Keratinocyte (primary cell): ENCODE data around the gene NT5DC1. TPM values are rescaled to one million over a fixed set of nuclear protein-coding genes. Genes with fewer than 3 reads are reported as not detected.

Experiments
- DNase-seq: peaks from one replicate; pipeline ENCODE4 v3.0.0-alpha.2; 2011; ENCODE audit warnings: low read depth, missing footprints, low spot score
- FAIRE-seq: peaks from 2 replicates; lab custom pipeline; 2011; peaks lifted over from hg19 to GRCh38; lab: Jason Lieb, UNC
- H2AFZ ChIP-seq: 2 replicates; pipeline ENCODE4 v1.6.0; 2012; ENCODE audit warnings: low read length, control low read depth, inconsistent platforms; ENCODE audit not compliant: control insufficient read depth
- H3K27ac ChIP-seq: 2 replicates; pipeline ENCODE4 v1.5.1; 2011; ENCODE audit warnings: low read length; ENCODE audit not compliant: control insufficient read depth, insufficient read depth
- H3K27me3 ChIP-seq: 3 replicates; pipeline ENCODE4 v1.6.0; 2011; ENCODE audit warnings: low read length; ENCODE audit not compliant: control insufficient read depth, insufficient read depth; ENCODE audit errors: extremely low read depth
- H3K36me3 ChIP-seq, 2 experiments: 2 replicates in 1 of 2; 3 replicates in 1 of 2; pipeline ENCODE4 v1.5.1; 2011; ENCODE audit warnings: low read length in 2 of 2, mild to moderate bottlenecking in 1 of 2; ENCODE audit not compliant: control insufficient read depth in 2 of 2, insufficient read depth in 2 of 2; ENCODE audit errors: extremely low read depth in 1 of 2
- H3K4me1 ChIP-seq: 3 replicates; pipeline ENCODE4 v1.5.1; 2011; ENCODE audit warnings: low read length; ENCODE audit not compliant: control insufficient read depth, insufficient read depth; ENCODE audit errors: extremely low read depth
- H3K4me2 ChIP-seq: 3 replicates; pipeline ENCODE4 v1.6.0; 2011; ENCODE audit warnings: low read depth, low read length; ENCODE audit not compliant: control insufficient read depth, insufficient read depth; ENCODE audit errors: extremely low read depth
- H3K4me3 ChIP-seq, 3 experiments: fragments of 200-600 bp in 1 of 3; sonication (generic) in 1 of 3; 2 replicates in 2 of 3; 3 replicates in 1 of 3; pipeline ENCODE4 v1.5.1; 2011 to 2016; ENCODE audit warnings: low read length in 3 of 3, mild to moderate bottlenecking in 3 of 3, control low read depth in 2 of 3, inconsistent platforms in 1 of 3, low read depth in 1 of 3, mixed read lengths in 1 of 3, mixed run types in 1 of 3, moderate library complexity in 1 of 3; ENCODE audit not compliant: control insufficient read depth in 2 of 3, insufficient read depth in 2 of 3; ENCODE audit errors: extremely low read depth in 1 of 3
- H3K79me2 ChIP-seq: 2 replicates; pipeline ENCODE4 v1.6.0; 2012; ENCODE audit warnings: low read length; ENCODE audit not compliant: control insufficient read depth, insufficient read depth
- H3K9ac ChIP-seq: 3 replicates; pipeline ENCODE4 v1.6.0; 2011; ENCODE audit warnings: low read length; ENCODE audit not compliant: control insufficient read depth, insufficient read depth; ENCODE audit errors: extremely low read depth
- H3K9me1 ChIP-seq: 3 replicates; pipeline ENCODE4 v1.6.0; 2011; ENCODE audit warnings: low read length; ENCODE audit not compliant: control insufficient read depth, insufficient read depth; ENCODE audit errors: extremely low read depth
- H3K9me3 ChIP-seq: 2 replicates; pipeline ENCODE4 v1.5.1; 2012; ENCODE audit warnings: low read depth, low read length; ENCODE audit not compliant: control insufficient read depth
- H4K20me1 ChIP-seq: 3 replicates; pipeline ENCODE4 v1.6.0; 2011; ENCODE audit warnings: low read length; ENCODE audit not compliant: control insufficient read depth, insufficient read depth; ENCODE audit errors: extremely low read depth
- EZH2 ChIP-seq: IDR thresholded peaks from one replicate; pipeline ENCODE4 v1.6.1; 2012; ENCODE audit warnings: inconsistent platforms, mild to moderate bottlenecking, low read length, moderate library complexity
- dilution Hi-C: fragments of 300-500 bp; cut with MboI; formaldehyde crosslinking; loops from one replicate; pipeline ENCODE4 v1.7.0; 2020; ENCODE audit warnings: low sequenced_read_pairs; ENCODE audit not compliant: extremely low pct_ligation_motif_present
- polyA plus RNA-seq, 5 experiments: library from polyadenylated mRNA; depleted of rRNA in 3 of 5; stranded (reverse) in 3 of 5; stranded (forward) in 1 of 5; unstranded in 1 of 5; fragments of >200 nt; gene quantifications; 1 replicate in 1 of 5; 2 replicates in 3 of 5; 3 replicates in 1 of 5; pipeline versions ENCODE4 v1.2.1 to v1.2.3, GENCODE V29; 2011 to 2012; ENCODE audit warnings: missing spikeins in 2 of 5, low read depth in 1 of 5, low replicate concordance in 1 of 5
- TF ChIP-seq, protein P1 (sequence below), 3 experiments: IDR thresholded peaks in 1 of 3; conservative IDR thresholded peaks in 1 of 3; optimal IDR thresholded peaks in 1 of 3; 2 replicates in 2 of 3; 3 replicates in 1 of 3; pipeline versions ENCODE3 to v1.5.1; 2011; ENCODE audit warnings: low read length in 3 of 3, mild to moderate bottlenecking in 3 of 3, moderate library complexity in 2 of 3, control low read depth in 1 of 3, inconsistent platforms in 1 of 3; ENCODE audit not compliant: insufficient read depth in 2 of 3; ENCODE audit errors: extremely low read depth in 1 of 3

NT5DC1 gene
- polyA plus RNA-seq, 1 donor (not counting 4 experiments of a cell fraction or from before 2014, with no cell fraction given), result 31.2 TPM

DNA sequence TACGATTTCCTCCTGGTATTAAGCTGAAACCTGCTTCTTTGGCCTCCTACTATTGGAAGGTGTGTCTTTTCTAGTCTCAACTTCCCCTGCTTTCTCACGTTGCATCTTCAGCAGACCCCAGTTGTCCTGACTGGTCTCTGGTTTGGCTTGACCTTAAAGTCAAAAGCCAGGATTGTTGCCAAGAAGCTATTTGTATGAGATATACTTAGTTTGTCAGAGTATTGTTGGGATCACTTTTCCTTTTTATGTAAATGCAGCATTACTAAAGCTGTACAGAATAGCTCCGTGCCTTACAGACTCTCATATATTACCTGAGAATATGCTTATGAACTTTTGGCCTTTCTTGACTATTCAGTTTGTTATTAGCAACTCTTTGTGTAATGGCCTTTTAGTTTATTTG lies 92.1 kb downstream of the NT5DC1 start:
- H3K4me1 ChIP-seq, result no peaks in the 10 kb centered on the region
- H3K36me3 ChIP-seq, result peaks cover 0 to 2% of the 10 kb centered on the region in 2 experiments
- no peak overlapping the region for H3K4me3 ChIP-seq
- no peaks in the 10 kb centered on the region for H3K9me1 ChIP-seq
- no peaks in the 10 kb centered on the region for H3K27me3 ChIP-seq
- H2AFZ ChIP-seq, result no peak overlapping the region
- H3K9me3 ChIP-seq, result no peaks in the 10 kb centered on the region
- TF ChIP-seq, protein P1, sequence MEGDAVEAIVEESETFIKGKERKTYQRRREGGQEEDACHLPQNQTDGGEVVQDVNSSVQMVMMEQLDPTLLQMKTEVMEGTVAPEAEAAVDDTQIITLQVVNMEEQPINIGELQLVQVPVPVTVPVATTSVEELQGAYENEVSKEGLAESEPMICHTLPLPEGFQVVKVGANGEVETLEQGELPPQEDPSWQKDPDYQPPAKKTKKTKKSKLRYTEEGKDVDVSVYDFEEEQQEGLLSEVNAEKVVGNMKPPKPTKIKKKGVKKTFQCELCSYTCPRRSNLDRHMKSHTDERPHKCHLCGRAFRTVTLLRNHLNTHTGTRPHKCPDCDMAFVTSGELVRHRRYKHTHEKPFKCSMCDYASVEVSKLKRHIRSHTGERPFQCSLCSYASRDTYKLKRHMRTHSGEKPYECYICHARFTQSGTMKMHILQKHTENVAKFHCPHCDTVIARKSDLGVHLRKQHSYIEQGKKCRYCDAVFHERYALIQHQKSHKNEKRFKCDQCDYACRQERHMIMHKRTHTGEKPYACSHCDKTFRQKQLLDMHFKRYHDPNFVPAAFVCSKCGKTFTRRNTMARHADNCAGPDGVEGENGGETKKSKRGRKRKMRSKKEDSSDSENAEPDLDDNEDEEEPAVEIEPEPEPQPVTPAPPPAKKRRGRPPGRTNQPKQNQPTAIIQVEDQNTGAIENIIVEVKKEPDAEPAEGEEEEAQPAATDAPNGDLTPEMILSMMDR (optimal IDR thresholded peaks at IDR 0.05 in 1 of 3, IDR thresholded peaks at IDR 0.05 in 1 of 3, conservative IDR thresholded peaks at IDR 0.05 in 1 of 3; ENCODE audit: extremely low read depth in 1 of 3, insufficient read depth in 2 of 3, low read length in 3 of 3), result no peak
- no peak for TF ChIP-seq EZH2
- H3K9ac ChIP-seq, result no peak overlapping the region
- no peak overlapping the region for H3K27ac ChIP-seq
- no peak for FAIRE-seq
- dilution Hi-C loops, result no loop called here
- no peak overlapping the region for H3K4me2 ChIP-seq
- H3K79me2 ChIP-seq, result no peaks in the 10 kb centered on the region
- DNase-seq, result no peak
- H4K20me1 ChIP-seq, result no peaks in the 10 kb centered on the region

DNA sequence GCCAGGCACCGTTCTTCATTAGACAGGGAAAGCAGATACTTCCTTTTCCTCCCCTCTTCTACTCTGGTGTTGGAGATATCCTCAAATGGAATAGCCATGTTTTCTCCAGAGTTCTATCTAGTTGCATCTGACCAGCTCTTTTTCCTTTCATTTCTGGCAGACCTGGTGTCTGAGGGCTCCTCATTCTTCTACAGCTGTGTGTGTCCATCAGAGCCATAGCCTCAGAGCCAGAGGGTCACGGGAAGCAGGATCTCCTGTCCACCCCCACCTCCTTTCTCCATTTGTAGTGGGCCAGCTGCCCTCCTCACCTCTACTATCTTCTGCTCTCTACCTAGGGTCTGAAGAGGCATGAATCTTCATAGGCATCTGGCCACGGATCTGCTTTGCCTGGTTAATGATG lies 96.2 kb downstream of the NT5DC1 start:
- FAIRE-seq, result no peak
- no peak for DNase-seq
- dilution Hi-C loops, result no loop called here
- Histone ChIP-seq H3K9me1 (no peaks in the 10 kb centered on the region), H3K27me3 (no peaks in the 10 kb centered on the region), H3K4me2 (no peak overlapping the region), H3K4me3 (no peak overlapping the region), H2AFZ (no peak overlapping the region), H3K79me2 (no peaks in the 10 kb centered on the region), H3K9me3 (no peaks in the 10 kb centered on the region), H3K9ac (no peak overlapping the region), H3K4me1 (peaks cover 14% of the 10 kb centered on the region), H3K27ac (no peak overlapping the region), H3K36me3 (peaks cover 0 to 2% of the 10 kb centered on the region in 2 experiments), H4K20me1 (no peaks in the 10 kb centered on the region)
- TF ChIP-seq, protein P1 (optimal IDR thresholded peaks at IDR 0.05 in 1 of 3, IDR thresholded peaks at IDR 0.05 in 1 of 3, conservative IDR thresholded peaks at IDR 0.05 in 1 of 3; ENCODE audit: extremely low read depth in 1 of 3, insufficient read depth in 2 of 3, low read length in 3 of 3), result no peak
- no peak for TF ChIP-seq EZH2
